PC-3 (cell line): ENCODE data around the gene UNK. TPM values are rescaled to one million over a fixed set of nuclear protein-coding genes. Genes with fewer than 3 reads are reported as not detected.
"Not testable (repeated sequence)": the region's sequence is repeated elsewhere in the genome, so short reads cannot be mapped to it uniquely, and the experiment has no call there.

Source experiments
- ATAC-seq: fragments of 200-7000 bp; cut with Tn5 transposase; 2 replicates; pipeline ENCODE4 v1.9.1; 2020; ENCODE audit warnings: mild to moderate bottlenecking, moderate library complexity
- BruUV-seq: library from RNA; stranded (reverse); fragments of 400-500 nt; replicated peaks from 2 replicates; lab custom pipeline; 2021; lab: Mats Ljungman, UMichigan
- CTCF ChIA-PET: fragments of 300-600 bp; sonication (Branson Sonifier 250); formaldehyde crosslinking; loops from one replicate; lab custom pipeline; 2022; ENCODE audit warnings: antibody characterized with exemption; lab: Charles Lee
- POLR2A ChIA-PET: fragments of 300-600 bp; sonication (Branson Sonifier 250); formaldehyde crosslinking; loops from one replicate; lab custom pipeline; 2022; ENCODE audit warnings: antibody characterized with exemption; ENCODE audit not compliant: unreplicated experiment; lab: Charles Lee
- DNase-seq: peaks from one replicate; pipeline ENCODE4 v3.0.0-alpha.2; 2015
- H2AFZ ChIP-seq: fragments of 300-600 bp; sonication (generic); 2 replicates; pipeline ENCODE4 v1.6.0; 2016; ENCODE audit warnings: antibody characterized with exemption, low read length
- H3F3A ChIP-seq: fragments of 300-600 bp; sonication (generic); one replicate; pipeline ENCODE4 v1.6.0; 2017; ENCODE audit warnings: antibody characterized with exemption, low read length, control low read depth, mild to moderate bottlenecking; ENCODE audit not compliant: unreplicated experiment
- H3K27ac ChIP-seq: fragments of 300-600 bp; sonication (generic); 2 replicates; pipeline ENCODE4 v1.5.1; 2016; ENCODE audit warnings: mild to moderate bottlenecking, low read length
- H3K27me3 ChIP-seq: fragments of 300-600 bp; sonication (generic); 2 replicates; pipeline ENCODE4 v1.6.1; 2016; ENCODE audit warnings: low read length, mixed read lengths
- H3K36me3 ChIP-seq: fragments of 300-600 bp; sonication (generic); 2 replicates; pipeline ENCODE4 v1.6.1; 2016; ENCODE audit warnings: low read depth, mixed run types, low read length, mixed read lengths
- H3K4me1 ChIP-seq: fragments of 300-600 bp; sonication (generic); 2 replicates; pipeline ENCODE4 v1.5.1; 2016; ENCODE audit warnings: low read length; ENCODE audit not compliant: insufficient read depth
- H3K4me2 ChIP-seq: fragments of 300-600 bp; sonication (generic); 2 replicates; pipeline ENCODE4 v1.6.0; 2016; ENCODE audit warnings: low read length
- H3K4me3 ChIP-seq: fragments of 300-600 bp; sonication (generic); 2 replicates; pipeline ENCODE4 v1.5.1; 2016; ENCODE audit warnings: mild to moderate bottlenecking, low read length, mixed read lengths
- H3K79me2 ChIP-seq: fragments of 300-600 bp; sonication (generic); 2 replicates; pipeline ENCODE4 v1.6.1; 2017; ENCODE audit warnings: low read length, mixed read lengths
- H3K9ac ChIP-seq: fragments of 300-600 bp; sonication (generic); 2 replicates; pipeline ENCODE4 v1.6.0; 2016; ENCODE audit warnings: mild to moderate bottlenecking, low read length
- H3K9me2 ChIP-seq: fragments of 300-600 bp; sonication (generic); replicated peaks from 2 replicates; pipeline ENCODE4 v1.6.1; 2016; ENCODE audit warnings: mixed run types, low read length, mixed read lengths
- H3K9me3 ChIP-seq: fragments of 300-600 bp; sonication (generic); 2 replicates; pipeline ENCODE4 v1.6.1; 2016; ENCODE audit warnings: low read length, mixed read lengths
- H4K20me1 ChIP-seq: fragments of 300-600 bp; sonication (generic); 2 replicates; pipeline ENCODE4 v1.6.1; 2016; ENCODE audit warnings: low read length, mixed read lengths
- EZH2 ChIP-seq: fragments of 300-600 bp; sonication (generic); IDR thresholded peaks from one replicate; pipeline ENCODE4 v1.6.1; 2017; ENCODE audit warnings: antibody characterized with exemption, mild to moderate bottlenecking, low read length; ENCODE audit not compliant: unreplicated experiment
- EZH2phosphoT487 ChIP-seq: fragments of 300-600 bp; sonication (generic); IDR thresholded peaks from 2 replicates; pipeline ENCODE4 v1.6.1; 2018; ENCODE audit warnings: mild to moderate bottlenecking, antibody characterized with exemption, low read length, borderline replicate concordance
- intact Hi-C: fragments of 100-400 bp; cut with micrococcal nuclease; formaldehyde crosslinking; loops from 2 replicates; pipeline ENCODE4 v1.9.0; 2023
- total RNA-seq: library from RNA; depleted of rRNA; stranded (reverse); fragments of >200 nt; gene quantifications from 2 replicates; pipeline ENCODE4 v1.2.3, GENCODE V29; 2014
- TF ChIP-seq, protein P1 (sequence below): fragments of 300-600 bp; sonication (generic); conservative IDR thresholded peaks from 2 replicates; pipeline ENCODE4 v1.5.1; 2017; ENCODE audit warnings: antibody characterized with exemption, low read depth, mild to moderate bottlenecking, low read length

The UNK gene
- total RNA-seq, 1 experiment from 2014 or later = 21.8 TPM

DNA sequence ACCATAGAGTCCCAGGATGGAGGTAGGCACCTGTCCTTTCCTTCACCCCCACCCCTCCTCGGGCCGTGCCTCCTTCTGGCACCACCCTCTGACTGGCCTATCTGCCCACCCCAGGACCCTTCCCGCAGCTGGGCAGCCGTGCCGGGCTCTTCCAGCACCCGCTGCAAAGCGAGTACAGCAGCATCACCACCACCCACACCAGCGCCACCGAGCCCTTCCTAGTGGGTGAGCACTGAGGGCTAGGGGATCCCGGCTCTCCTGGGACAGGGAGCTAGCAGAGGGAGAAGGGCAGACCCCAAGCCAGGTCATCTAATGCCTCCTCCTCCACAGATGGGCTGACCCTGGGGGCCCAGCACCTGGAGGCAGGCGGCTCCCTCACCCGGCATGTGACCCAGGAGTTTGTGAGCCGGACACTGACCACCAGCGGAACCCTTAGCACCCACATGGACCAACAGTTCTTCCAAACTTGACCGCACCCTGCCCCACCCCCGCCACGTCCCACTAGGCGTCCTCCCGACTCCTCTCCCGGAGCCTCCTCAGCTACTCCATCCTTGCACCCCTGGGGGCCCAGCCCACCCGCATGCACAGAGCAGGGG, 27.4 kb upstream of the UNK start:
- DNase-seq = no peak
- no peak overlapping the region for H3K4me3 ChIP-seq
- no peaks in the 10 kb centered on the region for H3K4me1 ChIP-seq
- intact Hi-C loops = no loop called here
- no peaks in the 10 kb centered on the region for H3K27me3 ChIP-seq
- CTCF ChIA-PET = no interaction called here
- H3F3A ChIP-seq = no peaks in the 10 kb centered on the region
- no peaks in the 10 kb centered on the region for H3K9me3 ChIP-seq
- H3K4me2 ChIP-seq = no peak overlapping the region
- no peak overlapping the region for H2AFZ ChIP-seq
- TF ChIP-seq, protein P1, sequence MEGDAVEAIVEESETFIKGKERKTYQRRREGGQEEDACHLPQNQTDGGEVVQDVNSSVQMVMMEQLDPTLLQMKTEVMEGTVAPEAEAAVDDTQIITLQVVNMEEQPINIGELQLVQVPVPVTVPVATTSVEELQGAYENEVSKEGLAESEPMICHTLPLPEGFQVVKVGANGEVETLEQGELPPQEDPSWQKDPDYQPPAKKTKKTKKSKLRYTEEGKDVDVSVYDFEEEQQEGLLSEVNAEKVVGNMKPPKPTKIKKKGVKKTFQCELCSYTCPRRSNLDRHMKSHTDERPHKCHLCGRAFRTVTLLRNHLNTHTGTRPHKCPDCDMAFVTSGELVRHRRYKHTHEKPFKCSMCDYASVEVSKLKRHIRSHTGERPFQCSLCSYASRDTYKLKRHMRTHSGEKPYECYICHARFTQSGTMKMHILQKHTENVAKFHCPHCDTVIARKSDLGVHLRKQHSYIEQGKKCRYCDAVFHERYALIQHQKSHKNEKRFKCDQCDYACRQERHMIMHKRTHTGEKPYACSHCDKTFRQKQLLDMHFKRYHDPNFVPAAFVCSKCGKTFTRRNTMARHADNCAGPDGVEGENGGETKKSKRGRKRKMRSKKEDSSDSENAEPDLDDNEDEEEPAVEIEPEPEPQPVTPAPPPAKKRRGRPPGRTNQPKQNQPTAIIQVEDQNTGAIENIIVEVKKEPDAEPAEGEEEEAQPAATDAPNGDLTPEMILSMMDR = no peak
- no peak for TF ChIP-seq EZH2
- TF ChIP-seq EZH2phosphoT487 = no peak
- H3K9ac ChIP-seq = no peak overlapping the region
- no peaks in the 10 kb centered on the region for H4K20me1 ChIP-seq
- BruUV-seq = TSS peak; percentile 75
- no peaks in the 10 kb centered on the region for H3K79me2 ChIP-seq
- POLR2A ChIA-PET = interaction anchor here (0.5 kb wide), 1 partner anchor 98 kb away, joined by 3 read pairs; the partner anchor contains the start of gene WBP2
- H3K9me2 ChIP-seq = no peaks in the 10 kb centered on the region
- ATAC-seq = no peak
- peaks cover 45% of the 10 kb centered on the region; the same call in 1 of the 2 replicates for H3K36me3 ChIP-seq
- H3K27ac ChIP-seq = no peak overlapping the region

GRCh38 chr17:75758131-75758905, 26.3 kb upstream of the UNK start:
- POLR2A ChIA-PET = no interaction called here
- ATAC-seq = peak; percentile 39
- BruUV-seq = no TSS peak
- H3K79me2 ChIP-seq = no peaks in the 10 kb centered on the region
- DNase-seq = peak; percentile 54
- H3K36me3 ChIP-seq = peaks cover 34% of the 10 kb centered on the region; the same call in 1 of the 2 replicates
- no peak overlapping the region for H2AFZ ChIP-seq
- no peaks in the 10 kb centered on the region for H3K9me3 ChIP-seq
- no peak overlapping the region for H3K27ac ChIP-seq
- H4K20me1 ChIP-seq = no peaks in the 10 kb centered on the region
- CTCF ChIA-PET = no interaction called here
- H3K4me1 ChIP-seq = no peaks in the 10 kb centered on the region
- no peaks in the 10 kb centered on the region for H3K9me2 ChIP-seq
- TF ChIP-seq, protein P1 = peak; percentile 73
- TF ChIP-seq EZH2 (no peak), EZH2phosphoT487 (no peak)
- no peaks in the 10 kb centered on the region for H3F3A ChIP-seq
- H3K27me3 ChIP-seq = no peaks in the 10 kb centered on the region
- no peak overlapping the region for H3K4me3 ChIP-seq
- no peak overlapping the region for H3K4me2 ChIP-seq
- H3K9ac ChIP-seq = no peak overlapping the region
- intact Hi-C loops = no loop called here

GRCh38 chr17:75759457-75759856, 25.1 kb upstream of the UNK start:
- Histone ChIP-seq H4K20me1 (no peaks in the 10 kb centered on the region), H3K9me3 (no peaks in the 10 kb centered on the region), H2AFZ (no peak overlapping the region), H3K4me3 (no peak overlapping the region), H3K9me2 (no peaks in the 10 kb centered on the region), H3K27ac (no peak overlapping the region), H3K9ac (no peak overlapping the region), H3K4me2 (no peak overlapping the region), H3K27me3 (no peaks in the 10 kb centered on the region), H3K79me2 (peaks cover 5% of the 10 kb centered on the region; the same call in 1 of the 2 replicates), H3K36me3 (peaks cover 29% of the 10 kb centered on the region; the same call in 1 of the 2 replicates), H3K4me1 (peaks cover 10% of the 10 kb centered on the region), H3F3A (no peaks in the 10 kb centered on the region)
- DNase-seq (no peak), ATAC-seq (no peak)
- BruUV-seq = no TSS peak
- ChIA-PET POLR2A (no interaction called here), CTCF (no interaction called here)
- intact Hi-C loops = no loop called here
- TF ChIP-seq EZH2 (no peak), EZH2phosphoT487 (no peak)
- TF ChIP-seq, protein P1 = no peak

GRCh38 chr17:75759978-75760640, 24.5 kb upstream of the UNK start:
- BruUV-seq, POLR2A ChIA-PET: not testable (repeated sequence)

More at GRCh38 chr17:75759978-75760640, 24.5 kb upstream of the UNK start:
- ATAC-seq, H2AFZ ChIP-seq, H3K9me2 ChIP-seq, H3K27me3 ChIP-seq, H3K9ac ChIP-seq, H3K4me2 ChIP-seq, H4K20me1 ChIP-seq, DNase-seq, H3K79me2 ChIP-seq, CTCF ChIA-PET, H3K4me3 ChIP-seq, H3F3A ChIP-seq, H3K27ac ChIP-seq, H3K9me3 ChIP-seq, intact Hi-C loops: not testable (repeated sequence)
- Histone ChIP-seq H3K36me3 (peaks cover 25% of the 10 kb centered on the region; the same call in 1 of the 2 replicates), H3K4me1 (peaks cover 11% of the 10 kb centered on the region)
